ENCODE measurements around the gene WDR90. TPM values are rescaled to one million over a fixed set of nuclear protein-coding genes. Genes with fewer than 3 reads are reported as not detected.
A peak's percentile ranks its signal among the peaks of the same experiment; 100 is the strongest.

WDR90 gene
- total RNA-seq, 4 donors from 2014 or later = 26.9 to 83.7 (median 54.1) TPM

DNA sequence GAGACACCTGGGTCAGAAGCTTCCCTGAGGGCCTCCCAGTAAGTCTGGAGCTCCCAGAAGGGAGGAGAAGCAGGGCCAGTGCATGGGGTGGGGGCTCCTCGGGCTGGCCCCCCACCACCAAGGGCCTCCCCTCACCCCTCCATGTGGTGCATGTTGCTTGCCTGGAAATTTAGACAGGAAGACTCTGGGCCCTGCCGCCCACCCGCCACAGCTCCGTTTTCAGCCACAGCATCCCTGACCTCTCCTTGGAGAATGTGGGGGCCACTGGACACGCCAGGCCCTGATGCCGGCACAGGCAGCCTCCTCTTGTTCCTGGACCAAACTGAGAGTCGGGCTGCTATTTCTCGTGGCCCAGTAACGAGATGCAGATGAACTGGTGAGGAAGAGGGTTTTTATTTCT lies 10.3 kb upstream of the WDR90 start:
- Histone ChIP-seq H3K36me3 (peaks cover 0 to 9% (median 0%) of the 10 kb centered on the region in 3 donors), H3K9me3 (no peaks in the 10 kb centered on the region), H3K4me3 (no peak overlapping the region), H3K27me3 (no peaks in the 10 kb centered on the region), H3K4me1 (peaks cover 0 to 51% (median 29%) of the 10 kb centered on the region in 4 donors), H3K27ac (peak overlapping the region in 1 of 4 donors; percentile 92)
- no peak for DNase-seq (ENCODE audit: low spot score in 2 of 2)
- WGBS, 2 donors = 62 to 66% methylated on average over 8 to 9 of the region's 9 CpGs
- TF ChIP-seq EP300 (IDR thresholded peaks at IDR 0.05) (no peak), POLR2A (IDR thresholded peaks at IDR 0.05) (no peak)
- TF ChIP-seq, protein P1, sequence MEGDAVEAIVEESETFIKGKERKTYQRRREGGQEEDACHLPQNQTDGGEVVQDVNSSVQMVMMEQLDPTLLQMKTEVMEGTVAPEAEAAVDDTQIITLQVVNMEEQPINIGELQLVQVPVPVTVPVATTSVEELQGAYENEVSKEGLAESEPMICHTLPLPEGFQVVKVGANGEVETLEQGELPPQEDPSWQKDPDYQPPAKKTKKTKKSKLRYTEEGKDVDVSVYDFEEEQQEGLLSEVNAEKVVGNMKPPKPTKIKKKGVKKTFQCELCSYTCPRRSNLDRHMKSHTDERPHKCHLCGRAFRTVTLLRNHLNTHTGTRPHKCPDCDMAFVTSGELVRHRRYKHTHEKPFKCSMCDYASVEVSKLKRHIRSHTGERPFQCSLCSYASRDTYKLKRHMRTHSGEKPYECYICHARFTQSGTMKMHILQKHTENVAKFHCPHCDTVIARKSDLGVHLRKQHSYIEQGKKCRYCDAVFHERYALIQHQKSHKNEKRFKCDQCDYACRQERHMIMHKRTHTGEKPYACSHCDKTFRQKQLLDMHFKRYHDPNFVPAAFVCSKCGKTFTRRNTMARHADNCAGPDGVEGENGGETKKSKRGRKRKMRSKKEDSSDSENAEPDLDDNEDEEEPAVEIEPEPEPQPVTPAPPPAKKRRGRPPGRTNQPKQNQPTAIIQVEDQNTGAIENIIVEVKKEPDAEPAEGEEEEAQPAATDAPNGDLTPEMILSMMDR (IDR thresholded peaks at IDR 0.05) = no peak

DNA sequence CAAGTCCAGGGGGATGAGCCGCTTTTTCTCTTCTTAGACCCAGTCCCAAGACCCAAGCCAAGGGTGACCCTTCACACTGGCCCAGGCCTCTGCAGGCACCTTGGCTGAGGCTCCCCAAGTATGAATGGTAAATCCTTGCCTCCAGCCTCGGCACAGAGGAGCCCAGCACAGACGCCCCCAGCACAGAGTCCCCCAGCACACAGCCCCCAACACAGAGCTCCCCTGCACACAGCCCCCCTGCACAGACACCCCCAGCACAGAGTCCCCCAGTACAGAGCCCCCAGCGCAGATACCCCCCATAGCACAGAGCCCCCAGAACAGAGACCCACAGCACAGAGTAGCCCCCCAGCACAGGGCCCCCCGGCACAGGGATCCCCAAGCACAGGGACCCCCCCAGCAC lies 8.6 kb upstream of the WDR90 start:
- no peaks in the 10 kb centered on the region for H3K27me3 ChIP-seq
- peak overlapping the region in 1 of 4 donors; percentile 71 for H3K4me3 ChIP-seq
- H3K36me3 ChIP-seq = no peaks in the 10 kb centered on the region
- no peak for DNase-seq (ENCODE audit: low spot score in 2 of 2)
- no peaks in the 10 kb centered on the region for H3K9me3 ChIP-seq
- 87 to 96% methylated on average over 2 to 4 of the region's 5 CpGs for WGBS, 2 donors
- peak overlapping the region in 2 of 4 donors; percentile 85 to 86 for H3K27ac ChIP-seq
- TF ChIP-seq EP300 (IDR thresholded peaks at IDR 0.05) (no peak), POLR2A (IDR thresholded peaks at IDR 0.05) (no peak)
- TF ChIP-seq, protein P1 (IDR thresholded peaks at IDR 0.05) = no peak
- H3K4me1 ChIP-seq = peaks cover 0 to 46% (median 21%) of the 10 kb centered on the region in 4 donors

DNA sequence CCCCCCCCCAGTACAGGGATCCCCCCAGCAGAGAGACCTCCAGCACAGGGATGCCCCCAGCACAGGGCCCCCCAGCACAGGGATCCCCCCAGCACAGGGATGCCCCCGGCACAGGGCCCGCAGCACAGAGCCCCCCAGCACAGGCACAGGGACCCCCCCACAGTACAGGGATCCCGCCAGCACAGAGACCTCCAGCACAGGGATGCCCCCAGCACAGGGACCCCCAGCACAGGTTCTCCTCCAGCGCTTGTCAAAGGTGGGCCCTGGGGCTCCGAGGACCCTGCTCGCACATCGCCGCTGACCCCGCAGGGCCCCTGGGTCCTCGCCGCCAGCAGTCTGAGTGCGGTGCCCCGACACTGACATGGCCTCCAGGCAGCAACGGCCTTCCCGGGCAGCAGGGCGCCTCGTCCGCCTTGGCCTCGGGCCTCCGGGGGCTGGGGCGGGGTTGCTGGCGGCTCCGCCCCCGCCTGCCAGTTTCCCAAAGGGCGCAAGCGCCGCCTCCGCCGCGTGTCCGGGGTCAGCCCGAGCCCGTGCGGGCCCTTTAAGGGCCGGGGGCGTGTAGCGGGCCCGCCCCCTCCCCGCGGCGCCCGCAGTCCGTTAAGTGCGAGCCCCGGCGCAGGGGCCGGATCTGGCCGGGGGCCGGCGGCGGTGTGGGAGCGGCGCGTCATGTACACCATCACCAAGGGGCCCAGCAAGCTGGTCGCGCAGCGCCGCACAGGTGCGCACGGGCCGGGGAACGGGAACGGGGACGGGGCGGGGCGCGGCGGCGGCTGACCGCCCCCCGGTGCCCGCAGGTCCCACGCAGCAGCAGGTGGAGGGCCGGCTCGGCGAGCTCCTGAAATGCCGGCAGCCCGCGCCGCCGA lies 7.6 kb upstream of the WDR90 start, which contains the start of gene MCRIP2:
TSS of gene MCRIP2 (plus strand) at position 503 of the 863 bp plus-strand sequence. CDS start at position 667, 164 bp downstream.
- Histone ChIP-seq H3K36me3 (peaks cover 0 to 2% (median 0%) of the 10 kb centered on the region in 3 donors), H3K9me3 (no peaks in the 10 kb centered on the region), H3K4me3 (peak within 1 kb of the TSS; percentile 58 to 91 (median 80)), H3K4me1 (peaks cover 0 to 52% (median 25%) of the 10 kb centered on the region in 4 donors), H3K27ac (peak within 1 kb of the TSS; percentile 77 to 87 (median 86)), H3K27me3 (no peaks in the 10 kb centered on the region)
- 1 to 2% methylated on average over 8 to 37 of the region's 81 CpGs for WGBS, 2 donors
- TF ChIP-seq, protein P1 (IDR thresholded peaks at IDR 0.05) = peak in 1 of 5 experiments; percentile 4
- TF ChIP-seq EP300 (IDR thresholded peaks at IDR 0.05) = peak in 1 of 2 donors; percentile 41
- peak in 1 of 2 donors; percentile 36 for TF ChIP-seq POLR2A (IDR thresholded peaks at IDR 0.05)
- DNase-seq (ENCODE audit: low spot score in 2 of 2) = peak; percentile 59 to 70

DNA sequence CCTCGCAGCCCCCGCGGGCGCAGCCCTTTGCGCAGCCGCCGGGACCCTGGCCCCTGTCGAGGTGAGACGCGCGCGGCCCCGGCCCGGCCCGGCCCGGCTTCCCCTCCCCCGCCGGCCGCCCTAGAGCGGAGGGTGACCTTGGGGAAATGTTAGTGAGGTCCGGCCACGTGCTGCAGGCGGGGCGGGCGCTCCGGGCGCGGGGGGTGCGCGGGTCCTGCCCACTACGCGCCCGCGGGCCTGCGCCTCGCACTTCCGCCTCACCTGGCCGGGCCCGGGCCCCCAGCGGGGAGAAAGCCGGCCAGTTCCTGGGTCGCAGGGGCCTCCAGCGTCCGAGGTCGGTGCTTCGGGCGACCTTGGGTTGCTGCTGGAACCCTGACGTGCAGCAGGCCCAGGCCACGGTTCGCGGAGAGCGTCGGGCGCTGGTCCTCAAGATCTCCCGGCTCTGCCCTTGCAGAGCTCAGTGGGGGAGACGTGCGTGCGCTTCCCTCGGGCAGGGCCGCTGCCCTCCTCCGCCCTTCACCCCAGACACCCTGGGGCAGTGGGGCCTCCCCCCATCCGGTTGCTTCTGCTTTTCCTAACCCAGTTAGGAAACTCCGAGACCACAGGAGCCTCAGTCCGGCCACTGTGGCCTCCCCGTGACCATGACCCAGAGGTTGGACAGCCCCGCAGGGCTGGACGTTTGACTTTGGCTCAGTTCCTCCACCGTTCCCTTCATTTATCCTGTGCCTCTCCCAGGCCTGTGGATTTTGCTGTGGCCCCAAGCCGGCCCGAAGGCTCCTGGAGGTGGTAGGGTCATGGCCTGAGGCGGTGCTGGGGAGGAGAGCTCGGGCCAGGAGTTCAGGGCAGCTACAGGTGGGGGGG lies 6.7 kb upstream of the WDR90 start:
- H3K9me3 ChIP-seq = no peaks in the 10 kb centered on the region
- TF ChIP-seq, protein P1 (IDR thresholded peaks at IDR 0.05) = no peak
- TF ChIP-seq POLR2A (IDR thresholded peaks at IDR 0.05) (no peak), EP300 (IDR thresholded peaks at IDR 0.05) (no peak)
- peaks cover 0 to 6% (median 0%) of the 10 kb centered on the region in 3 donors for H3K36me3 ChIP-seq
- no peaks in the 10 kb centered on the region for H3K27me3 ChIP-seq
- H3K27ac ChIP-seq = peak overlapping the region; percentile 77 to 86 (median 82)
- no peak for DNase-seq (ENCODE audit: low spot score in 2 of 2)
- peaks cover 0 to 58% (median 28%) of the 10 kb centered on the region in 4 donors for H3K4me1 ChIP-seq
- 12 to 21% methylated on average over 16 to 19 of the region's 72 CpGs for WGBS, 2 donors
- peak overlapping the region; percentile 58 to 91 (median 80) for H3K4me3 ChIP-seq
